Measurements from ENCODE around the gene TRAPPC2B. TPM values are rescaled to one million over a fixed set of nuclear protein-coding genes. Genes with fewer than 3 reads are reported as not detected.

The TRAPPC2B gene
- total RNA-seq, 4 donors from 2014 or later, result 34.4 to 47.4 (median 40.8) TPM

DNA sequence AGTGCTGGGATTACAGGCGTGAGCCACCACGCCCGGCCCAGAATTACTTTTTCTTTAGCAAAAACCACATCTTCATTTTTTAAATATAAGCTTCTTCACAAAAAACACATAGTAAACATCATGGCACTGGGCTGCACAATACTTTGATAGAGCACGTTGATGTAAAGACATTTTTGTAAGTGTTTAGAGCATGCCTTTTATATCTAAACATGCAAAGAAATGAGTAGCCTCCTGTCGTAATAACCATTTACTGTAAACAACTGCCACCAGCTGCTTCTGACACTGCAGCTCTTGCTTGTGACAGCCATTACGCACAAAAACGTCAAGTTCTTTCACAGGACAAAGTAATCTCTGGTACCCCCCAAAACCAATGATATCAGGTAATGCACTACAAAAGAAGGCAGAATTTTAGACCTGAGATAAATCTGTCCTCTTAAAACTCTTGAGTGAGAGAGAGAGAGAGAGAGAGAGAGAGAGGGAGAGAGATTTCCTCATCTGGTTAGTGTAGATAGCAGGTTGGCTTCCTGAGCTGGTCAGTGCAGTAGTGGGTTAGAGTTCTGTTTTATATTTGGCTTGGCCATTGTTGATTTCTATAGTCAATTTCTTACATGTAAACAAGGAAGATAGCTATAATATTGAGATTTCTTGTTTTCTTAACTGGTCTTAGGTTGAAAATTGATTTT is 19.6 kb downstream of the TRAPPC2B start:
- no peaks in the 10 kb centered on the region for H3K27me3 ChIP-seq
- no peaks in the 10 kb centered on the region for H3K4me1 ChIP-seq
- H3K27ac ChIP-seq, result no peak overlapping the region
- ATAC-seq (no peak), DNase-seq (no peak)
- TF ChIP-seq POLR2A (IDR thresholded peaks at IDR 0.05), result no peak
- TF ChIP-seq, protein P1, sequence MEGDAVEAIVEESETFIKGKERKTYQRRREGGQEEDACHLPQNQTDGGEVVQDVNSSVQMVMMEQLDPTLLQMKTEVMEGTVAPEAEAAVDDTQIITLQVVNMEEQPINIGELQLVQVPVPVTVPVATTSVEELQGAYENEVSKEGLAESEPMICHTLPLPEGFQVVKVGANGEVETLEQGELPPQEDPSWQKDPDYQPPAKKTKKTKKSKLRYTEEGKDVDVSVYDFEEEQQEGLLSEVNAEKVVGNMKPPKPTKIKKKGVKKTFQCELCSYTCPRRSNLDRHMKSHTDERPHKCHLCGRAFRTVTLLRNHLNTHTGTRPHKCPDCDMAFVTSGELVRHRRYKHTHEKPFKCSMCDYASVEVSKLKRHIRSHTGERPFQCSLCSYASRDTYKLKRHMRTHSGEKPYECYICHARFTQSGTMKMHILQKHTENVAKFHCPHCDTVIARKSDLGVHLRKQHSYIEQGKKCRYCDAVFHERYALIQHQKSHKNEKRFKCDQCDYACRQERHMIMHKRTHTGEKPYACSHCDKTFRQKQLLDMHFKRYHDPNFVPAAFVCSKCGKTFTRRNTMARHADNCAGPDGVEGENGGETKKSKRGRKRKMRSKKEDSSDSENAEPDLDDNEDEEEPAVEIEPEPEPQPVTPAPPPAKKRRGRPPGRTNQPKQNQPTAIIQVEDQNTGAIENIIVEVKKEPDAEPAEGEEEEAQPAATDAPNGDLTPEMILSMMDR (IDR thresholded peaks at IDR 0.05 in 4 of 5, conservative IDR thresholded peaks at IDR 0.05 in 1 of 5), result no peak
- intact Hi-C loops (cut with DNase I; ENCODE audit: low total_unique reads) (no loop called here), in situ Hi-C loops (cut with MboI; ENCODE audit: low sequenced_read_pairs in 4 of 4) (no loop called here)
- H3K36me3 ChIP-seq, result peaks cover 2 to 10% of the 10 kb centered on the region in 2 donors
- H3K9me3 ChIP-seq, result peaks cover 2 to 4% (median 3%) of the 10 kb centered on the region in 3 donors
- H3K4me3 ChIP-seq, result no peak overlapping the region

DNA sequence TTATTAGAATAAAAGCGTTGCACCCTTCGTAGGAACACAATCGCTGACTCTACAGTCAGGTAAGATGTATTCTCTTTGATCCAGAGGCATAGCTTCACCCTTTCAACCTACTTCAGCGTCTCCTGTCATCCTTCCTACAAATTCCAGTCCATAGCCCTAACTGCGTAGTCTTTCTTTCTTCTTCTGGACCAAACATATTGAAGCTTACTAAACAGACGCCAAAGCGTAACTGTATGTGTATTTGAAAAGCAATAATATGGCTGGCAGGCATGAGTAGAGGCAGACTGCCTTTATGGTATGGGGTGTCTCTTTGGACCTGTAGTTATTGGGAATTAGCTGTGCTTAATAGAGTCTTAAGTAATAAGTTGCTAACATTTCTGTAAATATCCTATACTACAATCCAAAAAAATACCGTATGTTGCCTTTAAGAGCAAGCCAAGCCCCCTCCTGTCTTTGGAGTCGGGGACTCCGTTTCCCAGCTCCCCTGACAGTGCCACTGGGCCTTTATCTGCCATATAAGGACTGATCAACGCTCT is 25.9 kb downstream of the TRAPPC2B start:
- Histone ChIP-seq H3K36me3 (peaks cover under 1 to 6% of the 10 kb centered on the region in 2 donors), H3K4me1 (peaks cover 22 to 26% of the 10 kb centered on the region in 2 donors), H3K4me3 (peak overlapping the region; percentile 46 to 85 (median 81)), H3K27me3 (no peaks in the 10 kb centered on the region), H3K27ac (peak overlapping the region; percentile 87 to 98 (median 92)), H3K9me3 (no peaks in the 10 kb centered on the region)
- intact Hi-C loops (cut with DNase I; ENCODE audit: low total_unique reads), result loop anchor here (1.0 to 5.0 kb wide), 6 partner anchors 26 to 190 kb away; partner anchors contain the start of genes TRAPPC2B, ZNF304, ZNF460 and ZNF543
- ATAC-seq, result no peak
- TF ChIP-seq POLR2A (IDR thresholded peaks at IDR 0.05), result no peak
- TF ChIP-seq, protein P1 (IDR thresholded peaks at IDR 0.05 in 4 of 5, conservative IDR thresholded peaks at IDR 0.05 in 1 of 5), result no peak
- DNase-seq, result no peak
- in situ Hi-C loops (cut with MboI; ENCODE audit: low sequenced_read_pairs in 4 of 4), result no loop called here

DNA sequence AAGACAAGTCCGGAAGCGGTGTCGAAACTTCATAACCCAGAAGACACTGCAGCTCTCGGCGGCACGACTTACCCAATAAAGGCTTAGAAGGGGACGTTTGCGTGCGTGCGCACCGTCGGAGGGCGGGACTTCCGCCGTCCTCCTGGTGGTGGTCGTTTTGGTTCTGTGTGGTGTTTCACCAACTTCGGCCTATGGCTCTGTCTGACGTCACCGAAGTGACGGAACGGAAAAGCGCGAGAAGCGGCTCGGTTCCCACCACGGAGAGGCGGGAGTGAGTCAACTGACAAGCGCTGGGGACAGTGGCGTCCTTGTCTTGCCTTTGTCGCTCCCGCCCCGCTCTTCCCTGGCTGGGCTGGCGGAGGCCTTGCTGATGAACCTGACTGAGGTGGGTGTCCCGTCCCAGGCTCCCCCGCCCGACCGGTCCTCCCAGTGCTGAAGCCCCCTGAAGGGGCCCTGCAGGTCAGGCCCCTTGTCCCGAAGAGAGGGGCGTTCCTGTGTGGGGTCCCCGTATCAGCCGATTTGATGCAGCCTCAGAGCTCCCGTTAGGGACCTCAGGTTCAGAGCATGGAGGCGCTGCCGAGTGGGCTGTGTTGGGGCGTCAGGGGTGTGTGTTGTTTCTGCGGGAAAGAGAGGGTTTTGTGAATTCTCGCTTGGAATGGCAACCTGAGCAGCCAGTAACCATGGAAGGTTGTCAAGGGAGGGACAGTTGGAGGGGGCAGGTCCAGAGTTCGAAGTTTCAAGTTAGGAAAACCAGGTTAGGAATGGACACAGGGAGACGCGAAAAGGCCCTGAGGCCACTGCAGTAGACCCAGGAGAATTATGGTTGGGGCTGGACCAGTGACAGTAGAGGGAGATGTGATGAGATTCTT is 26.6 kb downstream of the TRAPPC2B start, which contains the start of gene ZNF548:
Gene ZNF548, plus strand, starts transcription at position 125 of the 869 bp plus-strand sequence. Its CDS starts 246 bp downstream, at position 371.
- DNase-seq (peak; percentile 97 to 98), ATAC-seq (peak; percentile 100)
- Histone ChIP-seq H3K36me3 (peaks cover 3 to 10% of the 10 kb centered on the region in 2 donors), H3K9me3 (no peaks in the 10 kb centered on the region), H3K27ac (peak within 1 kb of the TSS; percentile 87 to 98 (median 92)), H3K27me3 (no peaks in the 10 kb centered on the region), H3K4me3 (peak within 1 kb of the TSS; percentile 75 to 85 (median 81)), H3K4me1 (peaks cover 22 to 26% of the 10 kb centered on the region in 2 donors)
- in situ Hi-C loops (cut with MboI; ENCODE audit: low sequenced_read_pairs in 4 of 4), result no loop called here
- intact Hi-C loops (cut with DNase I; ENCODE audit: low total_unique reads), result loop anchor here (1.0 to 5.0 kb wide), 8 partner anchors 21 to 189 kb away; partner anchors contain the start of genes TRAPPC2B, ZNF17, ZNF304 and ZNF460
- TF ChIP-seq POLR2A (IDR thresholded peaks at IDR 0.05), result peak; percentile 70 to 78
- TF ChIP-seq, protein P1 (IDR thresholded peaks at IDR 0.05 in 4 of 5, conservative IDR thresholded peaks at IDR 0.05 in 1 of 5), result peak in 4 of 5 experiments; percentile 24 to 41 (median 33)

DNA sequence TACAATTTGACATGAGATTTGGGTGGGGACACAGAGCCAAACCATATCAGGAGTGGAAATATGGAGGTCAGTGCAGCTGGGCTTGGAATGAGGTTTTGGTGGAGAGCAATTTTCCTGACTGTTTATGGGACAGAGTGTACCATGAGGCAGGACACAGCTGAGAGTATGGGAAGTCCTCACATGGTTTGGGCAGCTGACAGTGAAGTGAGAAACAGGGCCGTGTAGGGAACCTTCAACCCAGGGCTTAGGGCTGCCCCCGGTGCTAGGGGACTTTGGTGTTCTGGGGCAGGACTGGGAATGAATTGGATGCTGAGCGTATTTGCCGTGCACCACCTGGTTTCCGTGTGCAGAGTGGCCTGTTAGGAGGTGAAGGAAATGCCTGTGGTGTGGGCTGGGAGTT is 32.4 kb downstream of the TRAPPC2B start:
- Histone ChIP-seq H3K36me3 (peaks cover 19 to 58% of the 10 kb centered on the region in 2 donors), H3K27ac (no peak overlapping the region), H3K4me1 (peaks cover 10 to 14% of the 10 kb centered on the region in 2 donors), H3K9me3 (no peaks in the 10 kb centered on the region), H3K27me3 (no peaks in the 10 kb centered on the region), H3K4me3 (no peak overlapping the region)
- in situ Hi-C loops (cut with MboI; ENCODE audit: low sequenced_read_pairs in 4 of 4), result no loop called here
- ATAC-seq, result no peak
- no peak for TF ChIP-seq POLR2A (IDR thresholded peaks at IDR 0.05)
- TF ChIP-seq, protein P1 (IDR thresholded peaks at IDR 0.05 in 4 of 5, conservative IDR thresholded peaks at IDR 0.05 in 1 of 5), result no peak
- intact Hi-C loops (cut with DNase I; ENCODE audit: low total_unique reads), result no loop called here
- no peak for DNase-seq
